Left hindlimb (tissue), 1 donor: ENCODE results near the gene DYRK1A.

Source experiments
- DNase-seq: peaks from one replicate; pipeline ENCODE4 v3.0.0-alpha.2; 2018

The DYRK1A gene

DNA sequence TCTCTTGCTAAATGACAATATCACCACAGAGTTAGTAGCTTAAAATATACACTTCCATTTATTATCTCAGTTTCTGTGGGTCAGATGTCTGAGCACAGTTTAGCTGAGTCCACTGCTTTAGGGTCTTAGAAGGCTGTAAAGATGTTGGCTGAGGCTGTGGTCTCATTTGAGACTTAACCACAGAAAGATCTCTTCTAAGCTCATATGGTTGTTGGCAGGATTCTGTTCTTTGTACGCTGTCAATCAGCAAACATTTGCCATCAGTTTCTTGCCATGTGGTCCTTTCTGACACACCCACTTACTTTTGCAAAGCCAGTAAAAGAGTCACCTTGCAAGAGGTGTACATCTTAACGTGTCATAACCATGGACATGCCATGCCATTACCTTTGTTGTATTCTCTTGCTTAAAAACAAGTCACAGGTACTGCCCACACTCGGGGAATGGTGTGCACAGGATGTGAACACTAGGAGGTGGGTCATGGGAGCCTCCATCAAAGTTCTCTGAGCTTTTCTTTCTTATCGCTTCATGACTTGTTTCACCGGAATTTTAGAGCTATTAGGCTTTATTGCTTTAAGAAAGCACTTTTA, 18.7 kb downstream of the DYRK1A start:
- DNase-seq = no peak

DNA sequence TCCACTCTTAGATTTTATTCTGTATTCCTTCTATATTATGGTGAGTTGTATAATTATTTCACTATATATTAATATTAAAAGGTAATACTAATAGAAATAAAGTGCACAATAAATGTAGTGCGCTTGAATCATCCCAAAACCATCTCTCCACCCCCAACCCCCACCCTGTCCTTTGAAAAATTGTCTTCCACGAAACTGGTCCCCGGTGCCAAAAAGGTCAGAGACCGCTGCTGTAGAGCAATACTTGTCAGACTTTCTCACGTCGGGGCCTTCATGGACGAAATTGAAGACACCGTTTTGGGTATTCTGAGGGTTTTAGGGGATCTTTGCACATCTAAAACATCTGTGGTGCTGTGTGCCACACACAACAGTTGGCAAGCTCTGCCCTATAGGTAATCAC, 19.6 kb downstream of the DYRK1A start:
- no peak for DNase-seq

- no peak for DNase-seq
Observed at GRCh38 chr21:37389456-37389855, 22.9 kb downstream of the DYRK1A start.

DNA sequence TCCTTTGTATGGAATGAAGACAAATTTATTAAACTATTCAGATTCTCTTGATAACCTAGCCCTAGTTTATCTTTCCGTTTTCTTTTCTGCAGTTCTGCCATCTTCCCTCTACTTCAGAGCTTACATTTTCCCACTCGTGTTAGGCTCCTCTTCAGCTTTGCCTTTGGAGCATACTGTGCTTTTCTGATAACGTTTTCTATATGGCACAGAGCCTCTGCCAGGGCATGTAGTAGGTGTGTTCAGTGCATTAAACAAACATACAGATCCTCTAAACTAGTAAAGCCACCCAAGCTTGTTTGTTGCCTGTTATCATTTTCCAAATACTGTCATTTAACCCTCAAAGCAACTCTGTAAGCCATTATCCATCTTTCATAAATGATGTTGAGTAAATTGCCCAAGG, 25.1 kb downstream of the DYRK1A start:
- no peak for DNase-seq

GRCh38 chr21:37392441-37392840, 25.9 kb downstream of the DYRK1A start:
- no peak for DNase-seq

DNA sequence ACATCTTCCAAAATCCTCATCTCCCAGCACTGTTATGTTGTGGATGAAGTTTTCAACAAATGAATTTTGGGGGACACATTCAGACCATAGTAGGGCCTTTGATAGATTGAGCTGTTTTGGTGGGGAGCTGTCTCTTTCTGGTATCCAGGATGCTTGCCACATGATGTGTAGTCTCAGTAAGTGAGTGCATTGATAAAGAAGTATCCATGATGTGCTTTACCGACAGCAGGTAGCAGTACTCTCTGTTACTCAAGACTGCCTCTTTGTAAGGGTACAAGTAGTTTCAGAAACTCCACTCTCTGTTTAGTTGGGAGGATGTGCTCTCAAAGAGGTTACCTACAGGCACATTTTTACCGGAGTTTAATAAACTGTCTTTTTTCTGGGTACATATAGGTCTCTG, 26.5 kb downstream of the DYRK1A start:
- no peak for DNase-seq

- DNase-seq = no peak
Observed at GRCh38 chr21:37393786-37394185, 27.2 kb downstream of the DYRK1A start.

GRCh38 chr21:37395961-37396360, 29.4 kb downstream of the DYRK1A start:
- DNase-seq = no peak

DNA sequence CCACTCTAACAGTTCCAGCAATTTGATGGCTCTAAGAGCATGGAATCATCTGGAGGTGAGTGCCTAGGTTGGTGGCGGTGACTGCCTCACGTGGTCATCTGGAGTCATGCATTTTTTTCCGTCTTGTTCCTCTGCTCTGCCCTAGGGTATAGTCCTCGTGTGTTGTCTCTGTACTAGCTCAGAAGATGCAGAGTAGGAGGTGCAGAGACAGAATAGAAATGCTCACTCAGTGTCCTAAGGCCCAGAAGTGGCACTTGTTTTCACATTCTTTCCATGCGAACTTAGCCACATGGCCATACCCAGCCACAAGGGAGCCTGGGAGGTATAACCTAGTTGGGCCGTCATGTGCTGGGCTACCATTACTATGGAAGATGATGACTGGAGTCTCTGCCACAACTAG, 30.3 kb downstream of the DYRK1A start:
- DNase-seq = no peak

- no peak for DNase-seq
Observed at GRCh38 chr21:37398697-37399096, 32.1 kb downstream of the DYRK1A start.

- DNase-seq = no peak
Observed at GRCh38 chr21:37402251-37402867, 35.8 kb downstream of the DYRK1A start.

GRCh38 chr21:37405629-37406028, 39.1 kb downstream of the DYRK1A start:
- no peak for DNase-seq

DNA sequence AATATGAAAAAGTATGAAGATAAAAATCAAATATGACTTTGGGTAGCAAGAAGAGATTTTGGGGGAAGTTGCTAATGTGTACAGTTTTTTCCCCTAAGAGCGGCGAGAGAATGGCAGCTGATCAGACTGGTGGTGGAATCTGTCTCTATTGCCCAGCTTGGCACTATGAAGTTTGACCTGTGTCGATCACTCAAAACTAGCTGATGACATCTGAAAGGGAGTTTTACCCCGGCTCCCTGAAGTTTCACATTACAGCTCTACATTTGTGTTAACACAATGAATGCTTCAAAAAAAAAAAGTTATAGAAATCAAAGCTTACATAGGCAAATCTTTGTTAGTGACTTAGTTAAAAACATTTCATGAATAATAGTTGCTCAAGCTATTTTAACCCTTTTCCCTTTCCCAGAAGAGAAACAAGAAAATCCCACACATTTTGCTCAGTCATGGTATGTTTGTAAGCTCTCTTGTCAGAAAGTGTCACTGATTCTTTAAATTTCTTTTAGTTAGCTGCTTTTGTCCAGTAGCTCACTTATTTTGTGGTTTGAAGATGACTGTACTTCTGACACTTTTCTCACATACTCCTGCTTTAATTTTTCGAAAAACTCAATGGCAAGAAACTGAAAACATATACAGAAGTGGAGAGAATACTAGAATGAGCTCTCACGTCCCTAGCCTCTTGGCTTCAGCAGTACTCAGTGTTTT, 41.3 kb downstream of the DYRK1A start:
- no peak for DNase-seq

DNA sequence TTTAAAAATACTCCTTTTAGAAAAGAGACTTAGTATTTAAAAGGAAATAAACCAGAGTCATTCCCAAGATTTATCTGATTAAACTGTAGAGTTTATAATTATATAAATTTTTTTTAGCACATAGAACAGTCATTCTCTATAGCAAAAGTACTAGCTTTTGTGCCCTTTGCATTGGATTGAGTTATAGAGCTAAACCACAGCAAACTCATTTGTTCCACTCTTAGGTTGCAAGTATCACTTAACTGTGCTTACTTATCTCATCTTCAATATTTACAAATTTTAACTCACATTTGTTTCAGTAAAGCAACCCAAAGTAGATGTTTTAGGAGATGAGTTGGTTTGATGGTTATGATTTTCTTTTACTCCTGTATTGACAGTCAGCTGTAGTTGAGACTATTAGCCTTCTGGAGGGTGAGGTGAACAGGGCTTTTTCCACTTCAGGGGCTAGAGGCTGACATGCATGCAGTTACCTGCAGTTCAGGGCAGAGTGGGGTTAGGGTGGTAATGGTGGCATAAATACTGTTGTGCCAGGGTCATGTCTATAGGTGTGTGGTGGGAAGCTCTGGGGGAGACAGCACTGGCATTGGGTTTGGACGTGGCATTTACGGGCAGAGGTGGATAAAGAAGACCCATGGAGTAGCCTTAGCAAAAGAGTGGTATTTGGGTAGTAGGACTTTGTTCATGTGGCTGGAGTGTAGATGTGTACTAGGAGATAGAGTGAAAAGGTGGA, 42.1 kb downstream of the DYRK1A start:
- DNase-seq = no peak

- no peak for DNase-seq
Observed at GRCh38 chr21:37410639-37411038, 44.1 kb downstream of the DYRK1A start.

- DNase-seq = no peak
Observed at GRCh38 chr21:37412603-37413360, 46.2 kb downstream of the DYRK1A start.

- no peak for DNase-seq
Observed at GRCh38 chr21:37413553-37414291, 47.1 kb downstream of the DYRK1A start.

DNA sequence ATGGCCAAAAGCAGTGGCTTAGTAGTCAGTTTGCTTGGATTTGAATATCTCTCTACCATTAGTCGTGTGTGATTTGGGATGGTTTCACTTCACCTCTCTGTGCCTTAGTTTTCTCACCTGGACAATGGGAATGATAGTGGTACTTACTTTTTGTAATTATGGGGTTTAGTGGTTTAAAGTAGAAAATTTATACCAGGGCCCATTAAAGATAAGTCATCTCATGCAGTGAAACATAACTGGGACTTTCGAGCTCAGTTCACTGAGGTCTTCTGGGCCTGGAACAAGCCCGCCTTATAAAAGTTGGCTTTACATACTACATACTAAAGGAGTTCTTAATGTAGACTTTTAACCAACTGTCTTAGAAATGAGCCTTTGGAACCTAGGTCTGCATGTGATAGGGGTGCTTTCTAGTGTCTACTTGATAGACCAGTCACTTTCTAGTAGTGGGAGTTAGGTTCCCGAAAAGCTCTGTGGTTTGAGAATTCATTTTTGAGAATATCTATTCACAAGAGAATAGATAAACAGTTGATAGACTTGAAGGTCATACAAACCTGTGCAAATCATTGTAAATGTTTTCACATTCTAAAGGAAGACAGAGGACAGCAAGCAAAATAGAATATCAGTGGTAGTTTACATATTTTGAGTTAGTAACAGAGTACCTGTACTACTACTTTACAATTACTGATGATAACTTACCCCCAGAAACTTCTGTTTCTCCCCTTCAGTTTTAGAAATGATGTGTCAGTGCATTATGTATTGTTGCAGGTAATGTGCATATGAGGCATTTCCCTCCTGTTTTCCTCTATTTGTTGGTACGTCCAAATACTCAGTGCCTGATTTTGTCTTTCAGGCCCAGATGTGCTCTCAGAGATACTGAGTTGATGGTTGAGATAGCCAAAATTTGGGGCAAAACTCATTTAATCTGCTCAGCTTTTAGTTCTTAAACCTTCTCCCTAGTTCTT, 48.0 kb downstream of the DYRK1A start:
- DNase-seq = no peak

DNA sequence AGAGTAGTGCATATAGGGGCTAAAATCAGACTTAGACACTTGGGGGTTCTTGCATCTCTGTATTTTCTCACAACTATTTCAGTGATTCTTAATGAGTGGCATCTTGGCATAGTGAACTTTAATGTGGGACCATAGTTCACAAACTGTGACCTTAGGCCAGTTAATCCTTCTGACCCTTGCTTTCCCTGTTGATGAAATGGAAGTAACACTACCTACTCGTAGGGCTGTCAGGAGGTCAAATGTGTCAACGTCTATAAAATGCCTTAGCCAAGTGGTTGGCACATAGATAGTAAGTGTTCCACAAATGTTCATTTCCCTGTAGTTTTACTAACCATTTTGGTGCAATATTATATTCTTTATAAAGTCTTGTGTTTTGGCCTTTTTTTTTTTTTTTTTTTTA, 49.4 kb downstream of the DYRK1A start:
- no peak for DNase-seq

- DNase-seq = no peak
Observed at GRCh38 chr21:37416914-37417313, 50.3 kb downstream of the DYRK1A start.
